Body of pancreas (tissue), 4 donors: Measurements from ENCODE around the gene NRARP. TPM values are rescaled to one million over a fixed set of nuclear protein-coding genes. Genes with fewer than 3 reads are reported as not detected.

ENCODE experiments used
- ATAC-seq: fragments of 150-250 bp; one replicate; pipeline ENCODE4 v1.9.1; 2016
- DNase-seq, 4 donors: peaks; one replicate each; pipeline ENCODE4 v3.0.0-alpha.2; 2019
- H3K27ac ChIP-seq, 4 donors: fragments of 200-600 bp; sonication (generic); 1 replicate in 3 of 4; 2 replicates in 1 of 4; pipeline versions ENCODE4 v1.5.1 to v1.6.1; 2016 to 2019; ENCODE audit warnings: mild to moderate bottlenecking in 1 of 4, mixed read lengths in 1 of 4, moderate library complexity in 1 of 4
- H3K27me3 ChIP-seq, 2 donors: fragments of 200-600 bp; sonication (generic); one replicate each; pipeline ENCODE4 v1.6.0; 2016; ENCODE audit warnings: mild to moderate bottlenecking in 1 of 2
- H3K36me3 ChIP-seq, 2 donors: fragments of 200-600 bp; sonication (generic); replicated peaks in 1 of 2; 2 replicates each; pipeline ENCODE4 v1.5.1; 2016; ENCODE audit warnings: low read depth in 2 of 2; ENCODE audit not compliant: insufficient read depth in 1 of 2
- H3K4me1 ChIP-seq: fragments of 200-600 bp; sonication (generic); one replicate; pipeline ENCODE4 v1.6.0; 2016
- H3K4me3 ChIP-seq, 2 donors: fragments of 200-600 bp; sonication (generic); 1 replicate in 1 of 2; 2 replicates in 1 of 2; pipeline ENCODE4 v1.5.1; 2016 to 2019
- H3K9me3 ChIP-seq, 3 donors: fragments of 200-600 bp; sonication (generic); 1 replicate in 2 of 3; 2 replicates in 1 of 3; pipeline ENCODE4 v1.5.1; 2016
- POLR2A ChIP-seq, 3 donors: fragments of 450-650 bp; IDR thresholded peaks; one replicate each; pipeline ENCODE4 v1.6.1; 2016; ENCODE audit warnings: antibody characterized with exemption in 3 of 3, mild to moderate bottlenecking in 2 of 3
- WGBS, 2 donors: methylation state at CpG; one replicate each; pipeline ENCODE4 v1.1.5; 2017; 5-methylcytosine and 5-hydroxymethylcytosine counted together
- intact Hi-C: fragments of 100-400 bp; cut with DNase I; formaldehyde crosslinking; loops from one replicate; pipeline ENCODE4 v1.15.1; 2023
- total RNA-seq, 2 donors: library from RNA; depleted of rRNA; stranded (reverse); fragments of >200 nt; gene quantifications; one replicate each; pipeline ENCODE4 v1.1.0, GENCODE V29; 2016
- TF ChIP-seq, protein P1 (sequence below), 7 experiments: fragments of 450-650 bp in 4 of 7; fragments of 200-600 bp in 3 of 7; sonication (generic) in 3 of 7; IDR thresholded peaks; one replicate each; pipeline ENCODE4 v1.5.1; 2016 to 2019; ENCODE audit warnings: antibody characterized with exemption in 7 of 7

The NRARP gene
- total RNA-seq, 2 donors from 2014 or later, result 18.4 to 24.4 TPM

DNA sequence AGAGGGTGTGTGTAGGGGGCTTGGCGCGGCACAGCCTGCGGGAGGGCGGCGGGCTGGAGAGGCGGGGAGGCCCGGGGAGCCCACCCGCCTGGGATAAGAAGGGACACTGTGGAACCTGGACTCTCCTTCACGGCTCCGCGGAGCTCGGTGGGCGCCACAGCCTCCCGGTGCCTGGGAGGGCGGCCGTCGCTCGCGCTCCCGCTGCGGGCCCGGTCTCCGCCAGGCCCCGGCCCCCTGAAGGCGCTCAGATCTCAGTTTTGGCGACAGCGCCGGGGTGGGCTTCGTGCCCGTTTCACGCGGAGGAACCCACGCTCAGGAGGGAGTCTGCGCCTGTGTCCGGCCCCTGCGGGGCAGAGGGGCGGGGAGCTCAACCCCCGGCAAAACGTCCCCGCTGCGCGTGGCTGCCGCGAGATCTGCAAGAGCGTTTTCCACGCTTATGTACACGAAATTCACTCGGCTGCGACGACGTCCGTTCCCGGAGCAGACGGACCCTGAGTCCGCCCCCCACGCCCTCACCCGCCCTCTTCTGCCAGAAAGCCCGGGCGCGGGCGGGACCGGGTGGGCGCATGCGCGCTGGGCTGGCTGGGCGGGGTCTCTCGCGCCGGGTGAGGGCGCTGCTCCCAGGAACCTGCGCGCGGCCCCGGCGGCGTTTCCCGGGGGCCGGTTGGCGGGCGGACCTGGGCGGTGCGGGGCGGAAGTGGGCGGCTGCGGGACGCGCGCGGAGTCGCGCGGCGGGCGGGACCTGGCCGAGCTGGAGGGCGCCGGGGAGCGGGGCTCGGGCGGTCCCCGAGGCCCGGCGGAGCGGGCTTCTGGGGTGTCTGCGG lies 47.2 kb downstream of the NRARP start, which contains the start of gene NELFB:
NELFB (plus strand) TSS at position 704 of the 824 bp plus-strand sequence.
- intact Hi-C loops, result no loop called here
- ATAC-seq (peak; percentile 94), DNase-seq (peak; percentile 92 to 94 (median 94))
- Histone ChIP-seq H3K36me3 (peaks cover 0 to 3% of the 10 kb centered on the region in 2 donors), H3K4me1 (peaks cover 44% of the 10 kb centered on the region), H3K27me3 (no peaks in the 10 kb centered on the region), H3K4me3 (peak within 1 kb of the TSS; percentile 97 to 99), H3K27ac (peak within 1 kb of the TSS; percentile 63 to 84 (median 73)), H3K9me3 (no peaks in the 10 kb centered on the region)
- TF ChIP-seq, protein P1, sequence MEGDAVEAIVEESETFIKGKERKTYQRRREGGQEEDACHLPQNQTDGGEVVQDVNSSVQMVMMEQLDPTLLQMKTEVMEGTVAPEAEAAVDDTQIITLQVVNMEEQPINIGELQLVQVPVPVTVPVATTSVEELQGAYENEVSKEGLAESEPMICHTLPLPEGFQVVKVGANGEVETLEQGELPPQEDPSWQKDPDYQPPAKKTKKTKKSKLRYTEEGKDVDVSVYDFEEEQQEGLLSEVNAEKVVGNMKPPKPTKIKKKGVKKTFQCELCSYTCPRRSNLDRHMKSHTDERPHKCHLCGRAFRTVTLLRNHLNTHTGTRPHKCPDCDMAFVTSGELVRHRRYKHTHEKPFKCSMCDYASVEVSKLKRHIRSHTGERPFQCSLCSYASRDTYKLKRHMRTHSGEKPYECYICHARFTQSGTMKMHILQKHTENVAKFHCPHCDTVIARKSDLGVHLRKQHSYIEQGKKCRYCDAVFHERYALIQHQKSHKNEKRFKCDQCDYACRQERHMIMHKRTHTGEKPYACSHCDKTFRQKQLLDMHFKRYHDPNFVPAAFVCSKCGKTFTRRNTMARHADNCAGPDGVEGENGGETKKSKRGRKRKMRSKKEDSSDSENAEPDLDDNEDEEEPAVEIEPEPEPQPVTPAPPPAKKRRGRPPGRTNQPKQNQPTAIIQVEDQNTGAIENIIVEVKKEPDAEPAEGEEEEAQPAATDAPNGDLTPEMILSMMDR (IDR thresholded peaks at IDR 0.05), result peak in 2 of 7 experiments; percentile 25 to 42
- peak; percentile 37 to 78 (median 67) for TF ChIP-seq POLR2A (IDR thresholded peaks at IDR 0.05)
- 1 to 3% methylated on average over 14 to 77 of the region's 105 CpGs for WGBS, 2 donors

DNA sequence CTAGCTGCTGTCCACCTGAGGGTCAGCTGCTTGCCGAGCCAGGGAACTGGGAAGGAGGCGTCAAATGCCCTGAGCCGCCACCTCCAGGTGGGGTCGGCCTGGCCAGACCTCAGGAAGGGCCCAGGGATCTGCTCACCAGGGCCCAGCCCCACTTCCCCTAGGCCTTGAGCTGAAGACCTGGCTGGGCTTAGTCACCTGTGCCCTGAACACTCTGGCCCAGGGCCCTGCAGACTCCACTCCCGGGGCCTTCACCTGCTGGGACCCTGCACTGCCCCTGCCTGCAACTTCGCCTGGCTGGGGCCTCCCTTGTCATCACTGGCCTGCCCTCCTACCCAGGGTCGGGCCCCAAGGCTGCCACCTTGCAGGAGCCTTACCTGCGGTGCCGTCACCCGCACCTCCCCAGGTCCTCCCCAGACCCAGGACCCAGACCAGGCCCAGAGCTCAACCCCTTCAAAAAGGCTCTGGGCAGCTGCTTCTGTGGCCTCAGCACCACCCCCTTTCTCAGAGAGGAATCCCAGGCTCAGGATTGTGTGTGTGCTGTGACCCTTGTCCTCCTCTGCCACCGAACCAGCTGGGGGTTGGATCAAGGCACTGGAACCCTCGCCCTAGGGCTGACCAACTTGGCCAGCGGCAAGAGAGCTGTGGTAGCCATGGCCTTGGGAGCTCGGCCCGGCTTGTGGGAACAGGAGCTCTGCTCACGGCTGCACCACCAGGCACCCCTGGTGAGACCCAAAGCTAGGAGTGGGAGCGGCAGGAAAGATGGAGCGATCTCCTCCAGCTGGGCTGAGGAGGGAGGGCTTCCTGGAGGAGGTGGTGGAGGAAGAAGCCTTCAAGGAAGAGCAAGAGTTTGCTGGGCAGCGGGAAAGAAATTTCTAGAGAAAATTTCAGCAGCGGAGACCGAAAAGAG lies 48.1 kb downstream of the NRARP start:
- Histone ChIP-seq H3K9me3 (no peaks in the 10 kb centered on the region), H3K4me1 (peaks cover 50% of the 10 kb centered on the region), H3K36me3 (peaks cover 0 to 2% of the 10 kb centered on the region in 2 donors), H3K27me3 (no peaks in the 10 kb centered on the region), H3K4me3 (peak overlapping the region; percentile 56 to 63), H3K27ac (peak overlapping the region; percentile 63 to 84 (median 72))
- ATAC-seq (peak; percentile 26), DNase-seq (peak in 3 of 4 donors; percentile 47 to 65 (median 61))
- TF ChIP-seq POLR2A (IDR thresholded peaks at IDR 0.05), result no peak
- TF ChIP-seq, protein P1 (IDR thresholded peaks at IDR 0.05), result no peak
- intact Hi-C loops, result no loop called here
- 35 to 36% methylated on average over 14 to 21 of the region's 21 CpGs for WGBS, 2 donors

DNA sequence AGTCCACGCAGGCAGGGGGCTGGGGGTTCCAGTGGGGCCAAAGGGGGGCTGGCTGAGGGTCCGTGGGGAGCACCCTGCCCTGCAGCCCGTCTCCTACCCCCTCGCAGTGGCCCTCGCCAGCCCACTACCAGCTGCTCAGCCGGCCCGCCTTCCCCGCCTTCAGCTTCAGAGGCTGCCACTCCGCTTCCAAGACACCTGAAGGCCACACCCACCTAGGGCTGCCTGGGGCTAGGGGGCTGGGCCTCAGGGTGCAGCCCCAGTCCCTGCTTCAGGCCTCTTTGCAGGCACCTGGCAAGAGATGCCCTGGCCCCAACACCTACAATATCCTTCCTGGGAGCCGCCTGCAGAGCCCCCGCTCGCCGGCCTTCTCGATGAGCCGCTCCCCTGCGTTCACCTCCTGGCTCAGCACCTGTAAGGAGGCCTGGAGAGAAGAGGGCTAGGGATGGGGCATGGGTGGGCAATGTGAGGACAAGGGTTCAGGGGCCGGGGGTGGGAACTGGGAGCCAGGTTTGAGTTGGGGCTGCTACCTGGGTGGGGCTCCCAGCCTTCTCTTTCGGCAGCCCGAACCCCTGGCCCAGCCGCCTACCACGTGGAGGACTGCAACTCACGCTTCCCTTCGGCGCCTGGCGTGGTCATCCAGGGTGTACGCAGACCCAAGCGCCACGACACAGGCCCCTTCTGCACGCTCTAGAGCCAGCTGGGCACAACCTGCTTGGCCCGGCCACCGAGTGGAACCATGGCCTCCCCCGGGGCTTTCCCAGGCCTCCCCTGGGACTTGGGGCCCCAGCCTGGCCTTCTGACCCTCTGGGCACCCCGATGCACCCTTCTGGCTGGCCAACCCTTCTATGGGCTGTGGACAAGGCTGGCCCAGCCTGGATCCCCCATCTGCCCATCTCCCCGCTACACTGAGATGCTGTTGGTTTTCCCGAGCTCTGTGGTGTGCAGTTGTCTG lies 49.2 kb downstream of the NRARP start:
- intact Hi-C loops, result no loop called here
- peaks cover 50% of the 10 kb centered on the region for H3K4me1 ChIP-seq
- WGBS, 2 donors, result 83 to 91% methylated on average over 15 to 33 of the region's 35 CpGs
- H3K36me3 ChIP-seq, result no peaks in the 10 kb centered on the region
- DNase-seq (no peak), ATAC-seq (no peak)
- TF ChIP-seq, protein P1 (IDR thresholded peaks at IDR 0.05), result no peak
- TF ChIP-seq POLR2A (IDR thresholded peaks at IDR 0.05), result no peak
- H3K4me3 ChIP-seq, result no peak overlapping the region
- peak overlapping the region in 2 of 4 donors; percentile 81 to 84 for H3K27ac ChIP-seq
- H3K9me3 ChIP-seq, result no peaks in the 10 kb centered on the region
- H3K27me3 ChIP-seq, result no peaks in the 10 kb centered on the region
